Left forelimb (tissue), 1 donor: ENCODE data around the gene MICALL2.

Experiments
- DNase-seq: peaks from one replicate; pipeline ENCODE4 v3.0.0-alpha.2; 2018; ENCODE audit warnings: low spot score

Gene MICALL2

GRCh38 chr7:1392556-1392955 lies 66.7 kb downstream of the MICALL2 start:
- no peak for DNase-seq

GRCh38 chr7:1391449-1391848 lies 67.8 kb downstream of the MICALL2 start:
- DNase-seq = no peak

- no peak for DNase-seq
Observed at GRCh38 chr7:1388703-1389335, 70.5 kb downstream of the MICALL2 start.

- no peak for DNase-seq
Observed at GRCh38 chr7:1388021-1388702, 71.1 kb downstream of the MICALL2 start.

GRCh38 chr7:1387261-1387660 lies 72.0 kb downstream of the MICALL2 start:
- no peak for DNase-seq

GRCh38 chr7:1386623-1387220 lies 72.5 kb downstream of the MICALL2 start:
- DNase-seq = no peak

GRCh38 chr7:1385809-1386622 lies 73.3 kb downstream of the MICALL2 start:
- no peak for DNase-seq

- DNase-seq = no peak
Observed at GRCh38 chr7:1385086-1385808, 74.0 kb downstream of the MICALL2 start.
